B cell (primary cell): ENCODE results near the gene RUVBL2. TPM values are rescaled to one million over a fixed set of nuclear protein-coding genes. Genes with fewer than 3 reads are reported as not detected.

Experiments used
- ATAC-seq: fragments of 200-7000 bp; cut with Tn5 transposase; one replicate; pipeline ENCODE4 v1.10.0; 2021; ENCODE audit warnings: low read depth, mild to moderate bottlenecking, moderate number of reproducible peaks, moderate library complexity
- CTCF ChIA-PET: fragments of 350-600 bp; sonication (Branson Sonifier 250); formaldehyde crosslinking; loops from one replicate; lab custom pipeline; 2021; ENCODE audit warnings: antibody characterized with exemption, inconsistent platforms; lab: Charles Lee
- POLR2A ChIA-PET: fragments of 350-600 bp; sonication (Branson Sonifier 250); formaldehyde crosslinking; loops from one replicate; lab custom pipeline; 2021; ENCODE audit warnings: antibody characterized with exemption; lab: Charles Lee
- DNase-seq: peaks from one replicate; pipeline ENCODE4 v3.0.0; 2013
- H2AFZ ChIP-seq: 2 replicates; pipeline ENCODE4 v1.6.1; 2012; ENCODE audit warnings: mild to moderate bottlenecking, low read depth, low read length; ENCODE audit not compliant: insufficient read depth, poor library complexity, severe bottlenecking
- H3K27ac ChIP-seq, 2 donors: 1 replicate in 1 of 2; 2 replicates in 1 of 2; pipeline ENCODE4 v1.5.1; 2012 to 2013; ENCODE audit warnings: low read length in 2 of 2, mild to moderate bottlenecking in 2 of 2, moderate library complexity in 1 of 2
- H3K27me3 ChIP-seq, 4 experiments: fragments of 200-600 bp in 1 of 4; sonication (generic) in 1 of 4; replicated peaks in 1 of 4; 1 replicate in 2 of 4; 2 replicates in 2 of 4; pipeline versions ENCODE4 v1.6.1 to v1.7.0; 2013 to 2016; ENCODE audit warnings: low read length in 3 of 4, mild to moderate bottlenecking in 2 of 4, mixed read lengths in 1 of 4, moderate library complexity in 1 of 4; ENCODE audit not compliant: insufficient read depth in 4 of 4, control insufficient read depth in 3 of 4; ENCODE audit errors: control extremely low read depth in 1 of 4
- H3K36me3 ChIP-seq, 2 experiments: replicated peaks in 1 of 2; 1 replicate in 1 of 2; 2 replicates in 1 of 2; pipeline versions ENCODE4 v1.6.1 to v1.7.1; 2013; ENCODE audit warnings: low read length in 1 of 2; ENCODE audit not compliant: insufficient read depth in 2 of 2, control insufficient read depth in 1 of 2; ENCODE audit errors: control extremely low read depth in 1 of 2, extremely low read depth in 1 of 2
- H3K4me1 ChIP-seq, 2 donors: fragments of 200-600 bp in 1 of 2; sonication (generic) in 1 of 2; 1 replicate in 1 of 2; 2 replicates in 1 of 2; pipeline versions ENCODE4 v1.5.1 to v1.6.1; 2013 to 2017; ENCODE audit warnings: low read length in 2 of 2; ENCODE audit not compliant: control insufficient read depth in 2 of 2, insufficient read depth in 2 of 2
- H3K4me2 ChIP-seq: replicated peaks from 2 replicates; pipeline ENCODE3; 2012; ENCODE audit warnings: mild to moderate bottlenecking, low read depth, low read length; ENCODE audit not compliant: poor library complexity, severe bottlenecking
- H3K4me3 ChIP-seq, 5 experiments: fragments of 200-600 bp in 1 of 5; sonication (generic) in 1 of 5; 1 replicate in 3 of 5; 2 replicates in 2 of 5; pipeline versions ENCODE4 v1.5.1 to v1.7.0; 2011 to 2016; ENCODE audit warnings: low read length in 4 of 5, mild to moderate bottlenecking in 4 of 5, low read depth in 2 of 5, control low read depth in 1 of 5, moderate library complexity in 1 of 5; ENCODE audit not compliant: insufficient read depth in 1 of 5; ENCODE audit errors: control extremely low read depth in 1 of 5, extremely low read depth in 1 of 5
- H3K79me2 ChIP-seq: fragments of 200-600 bp; sonication (generic); one replicate; pipeline ENCODE4 v1.6.0; 2016; ENCODE audit warnings: low read length; ENCODE audit not compliant: control insufficient read depth, insufficient read depth
- H3K9ac ChIP-seq: fragments of 200-600 bp; sonication (generic); 2 replicates; pipeline ENCODE4 v1.6.1; 2017; ENCODE audit warnings: mild to moderate bottlenecking, low read length, moderate library complexity
- H3K9me3 ChIP-seq, 3 donors: one replicate each; pipeline versions ENCODE4 v1.6.1 to v1.7.1; 2013; ENCODE audit warnings: low read length in 2 of 3; ENCODE audit not compliant: control insufficient read depth in 2 of 3, insufficient read depth in 1 of 3; ENCODE audit errors: control extremely low read depth in 1 of 3
- H4K20me1 ChIP-seq: 2 replicates; pipeline ENCODE4 v1.6.0; 2012; ENCODE audit warnings: mild to moderate bottlenecking, low read length; ENCODE audit not compliant: insufficient read depth, control insufficient read depth, poor library complexity, severe bottlenecking
- H3K27ac Mint-ChIP-seq: one replicate; pipeline ENCODE4 v1.8.0; 2021; ENCODE audit warnings: mixed read lengths
- H3K27me3 Mint-ChIP-seq: one replicate; pipeline ENCODE4 v1.8.0; 2021; ENCODE audit warnings: mixed read lengths
- H3K4me1 Mint-ChIP-seq: one replicate; pipeline ENCODE4 v1.8.0; 2021; ENCODE audit warnings: mixed read lengths
- H3K4me3 Mint-ChIP-seq: one replicate; pipeline ENCODE4 v1.8.0; 2021; ENCODE audit warnings: mixed read lengths
- H3K9me3 Mint-ChIP-seq: one replicate; pipeline ENCODE4 v1.8.0; 2022; ENCODE audit warnings: mixed read lengths; ENCODE audit not compliant: insufficient read depth
- CTCF ChIP-seq: fragments of 200-600 bp; IDR thresholded peaks from one replicate; pipeline ENCODE4 v1.8.0; 2022; ENCODE audit warnings: antibody characterized with exemption, mild to moderate bottlenecking
- EZH2 ChIP-seq: IDR thresholded peaks from 2 replicates; pipeline ENCODE4 v1.6.1; 2012; ENCODE audit warnings: borderline replicate concordance, low read depth, mild to moderate bottlenecking, moderate library complexity, low read length; ENCODE audit not compliant: insufficient read depth, poor library complexity, severe bottlenecking
- WGBS: methylation state at CpG from one replicate; pipeline ENCODE4 v1.1.5; 2013; ENCODE audit warnings: missing lambda C conversion rate; ENCODE audit not compliant: insufficient coverage; 5-methylcytosine and 5-hydroxymethylcytosine counted together
- intact Hi-C: fragments of 100-400 bp; cut with micrococcal nuclease; formaldehyde crosslinking; loops from one replicate; pipeline ENCODE4 v1.10.0; 2022
- polyA plus RNA-seq: library from polyadenylated mRNA; depleted of rRNA; stranded (reverse); fragments of >200 nt; gene quantifications from 2 replicates; pipeline ENCODE4 v1.2.3, GENCODE V29; 2012
- total RNA-seq, 2 donors: library from RNA; stranded (reverse); fragments of 120-200 nt in 1 of 2; gene quantifications; 1 replicate in 1 of 2; 2 replicates in 1 of 2; pipeline versions ENCODE4 v1.2.3 to v1.2.4, GENCODE V29; 2013 to 2022

Gene RUVBL2
- total and polyA plus RNA-seq, 2 donors (not counting 1 experiment from before 2014, with no cell fraction given): 36.1 to 57.4 TPM

- H3K27me3 Mint-ChIP-seq: no peaks in the 10 kb centered on the region
- H3K27ac Mint-ChIP-seq: no peak overlapping the region
- peaks cover 23% of the 10 kb centered on the region for H3K4me1 Mint-ChIP-seq
- H3K27ac ChIP-seq: no peak overlapping the region
- H3K4me1 ChIP-seq: peaks cover 6 to 18% of the 10 kb centered on the region in 2 donors
- intact Hi-C loops: loop anchor here (10.0 kb wide), 1 partner anchor 117 kb away; the partner anchor contains the start of genes C19orf73, LIN7B and PPFIA3
- peaks cover 52% of the 10 kb centered on the region for H3K79me2 ChIP-seq
- H3K9ac ChIP-seq: no peak overlapping the region
- WGBS: 91% methylated on average over 5 of the region's 5 CpGs
- no peak overlapping the region for H3K4me3 ChIP-seq
- no peaks in the 10 kb centered on the region for H3K27me3 ChIP-seq
- peaks cover 0 to 3% of the 10 kb centered on the region in 2 experiments for H3K36me3 ChIP-seq
- ATAC-seq (no peak), DNase-seq (no peak)
- no peaks in the 10 kb centered on the region for H3K9me3 ChIP-seq
- H3K4me3 Mint-ChIP-seq: no peak overlapping the region
- H3K9me3 Mint-ChIP-seq: no peaks in the 10 kb centered on the region
- ChIA-PET CTCF (interaction anchor here (0.6 to 2.2 kb wide), 10 partner anchors 10 to 534 kb away, joined by 3 to 10 read pairs (median 5); no protein-coding TSS in a partner anchor), POLR2A (interaction anchor here (0.7 kb wide), 1 partner anchor 22 kb away, joined by 4 read pairs; no protein-coding TSS in a partner anchor)
- H3K4me2 ChIP-seq: no peak overlapping the region
- TF ChIP-seq CTCF: peak; percentile 18
- no peak for TF ChIP-seq EZH2
- H4K20me1 ChIP-seq: peaks cover 20% of the 10 kb centered on the region
- no peak overlapping the region for H2AFZ ChIP-seq
These were observed 4.3 kb downstream of the RUVBL2 start for GRCh38 chr19:48997972-48998371.
